ENCODE data around the gene MCTP2. TPM values are rescaled to one million over a fixed set of nuclear protein-coding genes. Genes with fewer than 3 reads are reported as not detected.

The MCTP2 gene
- total RNA-seq, 1 donor from 2014 or later, result 1.5 TPM

DNA sequence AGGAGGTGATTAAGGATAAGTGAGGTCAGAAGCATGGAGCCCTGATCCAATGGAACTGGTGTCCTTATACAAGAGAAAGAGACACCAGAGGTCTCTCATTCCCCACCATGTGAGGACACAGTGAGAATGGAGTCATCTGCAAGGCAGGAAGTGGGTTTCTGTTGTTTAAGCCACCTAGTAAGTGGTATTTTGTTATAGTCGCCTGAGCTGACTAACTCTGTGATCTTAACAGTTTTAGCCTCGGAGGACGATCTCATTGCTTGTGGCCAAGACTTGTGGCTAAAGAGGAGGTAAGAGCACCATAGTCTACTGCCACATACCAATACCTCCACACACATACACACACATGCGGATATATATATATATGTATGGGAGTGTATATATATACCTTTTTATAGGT, 73.8 kb downstream of the MCTP2 start:
- Mint-ChIP-seq H3K27me3 (ENCODE audit: unreplicated experiment) (no peaks in the 10 kb centered on the region), H3K9me3 (ENCODE audit: unreplicated experiment) (no peaks in the 10 kb centered on the region), H3K27ac (ENCODE audit: unreplicated experiment) (no peak overlapping the region), H3K4me3 (ENCODE audit: unreplicated experiment) (no peak overlapping the region), H3K36me3 (ENCODE audit: low read depth, unreplicated experiment) (no peaks in the 10 kb centered on the region), H3K4me1 (ENCODE audit: unreplicated experiment) (peaks cover 5% of the 10 kb centered on the region)
- TF ChIP-seq, protein P1, sequence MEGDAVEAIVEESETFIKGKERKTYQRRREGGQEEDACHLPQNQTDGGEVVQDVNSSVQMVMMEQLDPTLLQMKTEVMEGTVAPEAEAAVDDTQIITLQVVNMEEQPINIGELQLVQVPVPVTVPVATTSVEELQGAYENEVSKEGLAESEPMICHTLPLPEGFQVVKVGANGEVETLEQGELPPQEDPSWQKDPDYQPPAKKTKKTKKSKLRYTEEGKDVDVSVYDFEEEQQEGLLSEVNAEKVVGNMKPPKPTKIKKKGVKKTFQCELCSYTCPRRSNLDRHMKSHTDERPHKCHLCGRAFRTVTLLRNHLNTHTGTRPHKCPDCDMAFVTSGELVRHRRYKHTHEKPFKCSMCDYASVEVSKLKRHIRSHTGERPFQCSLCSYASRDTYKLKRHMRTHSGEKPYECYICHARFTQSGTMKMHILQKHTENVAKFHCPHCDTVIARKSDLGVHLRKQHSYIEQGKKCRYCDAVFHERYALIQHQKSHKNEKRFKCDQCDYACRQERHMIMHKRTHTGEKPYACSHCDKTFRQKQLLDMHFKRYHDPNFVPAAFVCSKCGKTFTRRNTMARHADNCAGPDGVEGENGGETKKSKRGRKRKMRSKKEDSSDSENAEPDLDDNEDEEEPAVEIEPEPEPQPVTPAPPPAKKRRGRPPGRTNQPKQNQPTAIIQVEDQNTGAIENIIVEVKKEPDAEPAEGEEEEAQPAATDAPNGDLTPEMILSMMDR (IDR thresholded peaks at IDR 0.05; ENCODE audit: unreplicated experiment), result no peak
- DNase-seq (ENCODE audit: low spot score), result no peak

DNA sequence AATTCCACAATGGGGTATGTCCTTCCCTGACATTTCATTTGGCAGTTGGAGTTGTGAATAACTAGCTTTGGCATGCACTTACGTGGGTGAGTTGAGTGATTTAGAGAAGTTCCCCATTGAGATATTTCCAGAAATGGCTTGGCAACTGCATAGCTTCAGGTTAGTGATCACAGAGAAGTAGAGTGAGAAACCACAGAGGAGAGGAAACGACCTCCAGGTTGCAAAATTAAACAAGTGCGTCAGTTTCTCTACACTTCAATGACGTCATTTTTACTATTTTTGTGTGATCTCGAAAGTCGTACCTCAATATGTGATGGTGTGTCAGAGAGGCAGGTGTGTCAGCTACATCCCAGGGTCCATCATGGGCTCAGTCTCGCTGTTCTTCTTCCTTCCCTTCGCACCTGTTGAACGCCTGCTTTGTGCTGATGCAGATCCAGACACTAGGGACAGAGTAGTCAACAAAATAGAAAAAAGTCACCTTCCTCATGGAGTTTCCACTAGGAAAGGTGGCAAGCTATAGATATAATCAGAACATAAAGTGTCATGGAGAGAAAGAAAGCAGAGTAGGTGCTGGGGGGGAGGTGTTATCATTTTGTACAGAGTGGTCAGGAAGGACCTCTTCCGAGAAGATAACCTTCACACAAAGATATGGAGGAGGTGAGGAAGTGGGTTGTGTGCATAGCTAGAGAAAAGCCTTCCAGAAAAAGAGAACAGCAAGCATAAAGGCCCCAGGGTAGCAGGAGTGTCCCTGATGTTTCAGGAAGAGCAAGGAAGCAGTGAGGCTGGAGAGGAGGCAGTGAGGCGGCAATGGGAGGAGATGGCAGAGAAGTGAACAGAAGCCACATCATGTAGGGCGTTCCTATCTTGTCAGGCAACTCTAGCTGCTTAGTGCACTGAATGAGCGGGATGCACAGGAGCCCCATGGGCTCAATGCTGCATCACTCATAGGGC, 75.6 kb downstream of the MCTP2 start:
- H3K36me3 Mint-ChIP-seq (ENCODE audit: low read depth, unreplicated experiment), result no peaks in the 10 kb centered on the region
- no peak overlapping the region for H3K4me3 Mint-ChIP-seq (ENCODE audit: unreplicated experiment)
- H3K27ac Mint-ChIP-seq (ENCODE audit: unreplicated experiment), result no peak overlapping the region
- TF ChIP-seq, protein P1 (IDR thresholded peaks at IDR 0.05; ENCODE audit: unreplicated experiment), result no peak
- H3K4me1 Mint-ChIP-seq (ENCODE audit: unreplicated experiment), result peaks cover 5% of the 10 kb centered on the region
- DNase-seq (ENCODE audit: low spot score), result no peak
- H3K9me3 Mint-ChIP-seq (ENCODE audit: unreplicated experiment), result no peaks in the 10 kb centered on the region
- H3K27me3 Mint-ChIP-seq (ENCODE audit: unreplicated experiment), result no peaks in the 10 kb centered on the region

DNA sequence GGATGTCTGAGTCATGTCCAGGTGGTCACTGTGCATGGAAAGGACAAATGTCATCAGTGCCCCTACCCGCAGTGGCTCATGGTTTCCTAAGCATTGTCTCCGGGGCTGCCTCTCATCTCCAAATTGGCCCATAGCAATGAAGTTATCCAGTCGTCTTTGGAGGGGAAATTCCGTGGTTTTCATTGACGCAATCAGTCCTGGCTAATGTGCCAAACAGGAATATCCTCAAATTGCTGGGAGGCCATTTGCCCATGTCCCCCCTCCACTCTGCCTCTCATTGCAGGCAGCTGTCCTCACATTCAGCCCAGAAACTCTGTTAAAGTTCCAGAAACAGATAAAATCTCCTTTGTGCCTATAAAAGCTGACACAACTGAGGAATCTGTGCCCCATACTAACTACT, 81.6 kb downstream of the MCTP2 start:
- no peak overlapping the region for H3K27ac Mint-ChIP-seq (ENCODE audit: unreplicated experiment)
- TF ChIP-seq, protein P1 (IDR thresholded peaks at IDR 0.05; ENCODE audit: unreplicated experiment), result no peak
- no peaks in the 10 kb centered on the region for H3K36me3 Mint-ChIP-seq (ENCODE audit: low read depth, unreplicated experiment)
- no peak for DNase-seq (ENCODE audit: low spot score)
- H3K9me3 Mint-ChIP-seq (ENCODE audit: unreplicated experiment), result no peaks in the 10 kb centered on the region
- no peaks in the 10 kb centered on the region for H3K4me1 Mint-ChIP-seq (ENCODE audit: unreplicated experiment)
- no peak overlapping the region for H3K4me3 Mint-ChIP-seq (ENCODE audit: unreplicated experiment)
- peaks cover 2% of the 10 kb centered on the region for H3K27me3 Mint-ChIP-seq (ENCODE audit: unreplicated experiment)

DNA sequence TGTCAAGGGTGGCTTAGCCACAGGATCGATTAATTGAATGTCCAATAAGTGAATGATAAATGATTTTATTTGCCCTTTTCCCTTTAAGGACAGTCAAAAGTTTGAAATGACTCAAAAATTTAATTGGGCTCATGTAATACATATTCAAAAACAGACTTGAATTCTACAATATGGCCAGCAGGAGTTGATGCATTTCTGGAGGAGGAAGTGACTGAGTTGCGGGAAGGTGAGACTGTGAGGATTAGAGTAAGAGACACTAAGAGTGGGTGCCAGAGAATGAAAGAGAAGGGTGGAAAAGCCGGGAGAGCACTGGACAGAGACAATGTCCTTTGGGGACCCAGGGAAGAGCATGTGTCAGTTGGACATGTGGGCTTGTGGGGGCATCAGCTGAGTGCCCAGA, 83.3 kb downstream of the MCTP2 start:
- Mint-ChIP-seq H3K36me3 (ENCODE audit: low read depth, unreplicated experiment) (no peaks in the 10 kb centered on the region), H3K4me3 (ENCODE audit: unreplicated experiment) (no peak overlapping the region), H3K4me1 (ENCODE audit: unreplicated experiment) (no peaks in the 10 kb centered on the region), H3K27me3 (ENCODE audit: unreplicated experiment) (peaks cover 2% of the 10 kb centered on the region), H3K9me3 (ENCODE audit: unreplicated experiment) (no peaks in the 10 kb centered on the region), H3K27ac (ENCODE audit: unreplicated experiment) (no peak overlapping the region)
- DNase-seq (ENCODE audit: low spot score), result no peak
- TF ChIP-seq, protein P1 (IDR thresholded peaks at IDR 0.05; ENCODE audit: unreplicated experiment), result peak; percentile 16

DNA sequence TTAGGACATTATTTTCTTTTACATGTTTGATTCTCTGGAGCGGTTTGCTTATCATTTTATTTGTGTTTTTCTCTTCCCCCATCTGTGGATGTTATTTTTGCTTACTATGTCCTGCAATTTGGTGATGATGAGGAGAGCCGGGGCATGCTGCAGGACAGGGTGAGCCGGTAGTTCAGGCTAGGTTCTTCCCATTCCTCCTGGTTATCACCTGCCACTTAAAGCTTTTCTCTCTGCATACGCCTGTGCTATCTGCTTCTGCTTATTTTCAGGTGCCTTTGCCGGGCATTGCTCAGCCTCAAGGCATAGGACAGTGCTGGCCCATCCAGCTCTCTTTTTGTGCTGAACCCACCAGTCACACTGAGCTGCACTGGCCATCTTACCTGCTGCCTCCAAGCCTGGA, 85.8 kb downstream of the MCTP2 start:
- H3K36me3 Mint-ChIP-seq (ENCODE audit: low read depth, unreplicated experiment), result no peaks in the 10 kb centered on the region
- H3K27ac Mint-ChIP-seq (ENCODE audit: unreplicated experiment), result no peak overlapping the region
- TF ChIP-seq, protein P1 (IDR thresholded peaks at IDR 0.05; ENCODE audit: unreplicated experiment), result no peak
- no peak for DNase-seq (ENCODE audit: low spot score)
- no peaks in the 10 kb centered on the region for H3K4me1 Mint-ChIP-seq (ENCODE audit: unreplicated experiment)
- peaks cover 2% of the 10 kb centered on the region for H3K27me3 Mint-ChIP-seq (ENCODE audit: unreplicated experiment)
- no peaks in the 10 kb centered on the region for H3K9me3 Mint-ChIP-seq (ENCODE audit: unreplicated experiment)
- H3K4me3 Mint-ChIP-seq (ENCODE audit: unreplicated experiment), result no peak overlapping the region
